Amygdala (tissue), 56 donors: ENCODE measurements around the gene SGPP1.
"Not testable (repeated sequence)": the region's sequence is repeated elsewhere in the genome, so short reads cannot be mapped to it uniquely, and the experiment has no call there.

Experiments
- DNase-seq, 56 donors: peaks; one replicate each; lab custom pipeline; 2025; lab: John Stamatoyannopoulos, UW

Gene SGPP1

DNA sequence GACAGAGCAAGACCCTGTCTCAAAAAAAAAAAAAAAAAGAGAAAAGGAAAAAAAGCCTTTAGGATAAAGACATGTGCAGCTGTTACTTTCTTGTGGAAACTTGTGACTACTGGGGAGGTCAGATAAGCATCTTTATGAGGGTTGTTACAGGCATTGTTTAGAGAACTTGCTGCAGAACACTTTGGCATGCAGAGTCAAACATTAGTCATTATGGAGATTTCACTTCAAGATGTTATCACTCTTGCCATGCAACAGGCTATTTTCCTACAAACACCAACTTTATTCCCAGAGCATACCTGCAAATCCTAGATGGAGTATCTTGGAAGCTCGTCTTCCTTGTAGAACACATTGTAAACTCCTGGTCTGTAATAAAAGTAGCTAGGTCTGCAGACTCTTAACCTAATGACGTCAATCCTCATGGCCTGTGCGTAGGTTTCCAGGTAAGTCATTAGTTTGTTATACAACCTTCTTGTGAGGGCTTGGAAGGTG lies 49.9 kb downstream of the SGPP1 start:
- no peak for DNase-seq

DNA sequence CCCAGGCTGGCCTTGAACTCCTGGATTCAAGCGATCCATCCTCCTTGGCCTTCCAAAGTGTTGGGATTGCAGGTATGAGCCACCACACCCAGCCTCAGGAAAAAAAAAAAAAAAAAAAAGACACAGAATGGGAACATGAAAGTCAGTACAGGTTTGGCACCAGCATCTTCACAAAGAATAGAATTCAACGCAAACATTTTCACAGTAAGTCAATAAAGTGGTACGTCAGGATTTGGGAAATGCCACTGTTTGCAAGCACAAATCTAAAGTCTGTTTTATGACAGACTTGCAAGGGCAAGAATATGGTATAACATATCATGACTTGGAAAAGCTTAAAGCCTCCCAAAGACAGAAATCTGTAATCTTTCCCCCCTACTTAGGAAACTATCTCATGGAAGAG lies 51.2 kb downstream of the SGPP1 start:
- no peak for DNase-seq

DNA sequence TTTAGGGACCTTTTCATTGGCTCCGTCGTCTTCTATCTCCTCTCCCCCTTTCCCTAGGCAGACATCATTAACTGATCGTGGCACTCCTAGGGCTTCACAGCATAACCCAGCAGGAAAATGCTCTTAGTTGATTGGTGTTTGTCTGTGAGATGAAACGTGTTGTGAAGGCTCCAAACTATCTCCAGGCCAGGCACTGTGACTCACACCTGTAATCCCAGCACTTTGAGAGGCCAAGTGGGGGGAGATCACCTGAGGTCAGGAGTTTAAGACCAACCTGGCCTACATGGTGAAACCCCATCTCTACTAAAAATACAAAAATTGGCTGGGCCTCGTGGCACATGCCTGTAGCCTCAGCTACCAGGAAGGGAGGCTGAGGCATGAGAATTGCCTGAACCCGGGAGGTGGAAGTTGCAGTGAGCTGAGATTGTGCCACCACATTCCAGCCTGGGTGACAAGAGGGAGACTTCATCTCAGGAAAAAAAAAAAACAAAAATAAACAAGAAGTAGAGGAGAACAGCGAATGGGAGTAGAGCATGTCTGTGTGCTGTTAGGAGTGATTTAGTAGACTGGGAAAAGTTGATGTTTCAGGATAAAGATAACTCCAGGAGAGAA lies 53.9 kb downstream of the SGPP1 start:
- no peak for DNase-seq

DNA sequence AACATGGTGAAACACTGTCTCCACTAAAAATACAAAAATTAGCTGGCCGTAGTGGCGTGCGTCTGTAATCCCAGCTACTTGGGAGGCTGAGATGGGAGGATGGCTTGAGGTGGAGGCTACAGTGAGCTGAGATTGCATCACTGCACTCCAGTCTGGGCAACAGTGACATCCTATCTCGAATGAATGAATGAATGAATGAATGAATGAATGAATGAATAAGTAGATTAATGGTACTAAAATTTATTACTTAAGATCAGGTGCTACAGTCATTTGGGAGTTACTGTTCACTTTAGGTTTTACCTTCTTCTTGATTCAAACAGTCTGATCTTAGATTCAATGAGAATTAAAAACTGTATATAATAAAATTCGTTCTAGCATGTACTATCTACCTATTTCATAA lies 54.6 kb downstream of the SGPP1 start:
- no peak for DNase-seq

DNA sequence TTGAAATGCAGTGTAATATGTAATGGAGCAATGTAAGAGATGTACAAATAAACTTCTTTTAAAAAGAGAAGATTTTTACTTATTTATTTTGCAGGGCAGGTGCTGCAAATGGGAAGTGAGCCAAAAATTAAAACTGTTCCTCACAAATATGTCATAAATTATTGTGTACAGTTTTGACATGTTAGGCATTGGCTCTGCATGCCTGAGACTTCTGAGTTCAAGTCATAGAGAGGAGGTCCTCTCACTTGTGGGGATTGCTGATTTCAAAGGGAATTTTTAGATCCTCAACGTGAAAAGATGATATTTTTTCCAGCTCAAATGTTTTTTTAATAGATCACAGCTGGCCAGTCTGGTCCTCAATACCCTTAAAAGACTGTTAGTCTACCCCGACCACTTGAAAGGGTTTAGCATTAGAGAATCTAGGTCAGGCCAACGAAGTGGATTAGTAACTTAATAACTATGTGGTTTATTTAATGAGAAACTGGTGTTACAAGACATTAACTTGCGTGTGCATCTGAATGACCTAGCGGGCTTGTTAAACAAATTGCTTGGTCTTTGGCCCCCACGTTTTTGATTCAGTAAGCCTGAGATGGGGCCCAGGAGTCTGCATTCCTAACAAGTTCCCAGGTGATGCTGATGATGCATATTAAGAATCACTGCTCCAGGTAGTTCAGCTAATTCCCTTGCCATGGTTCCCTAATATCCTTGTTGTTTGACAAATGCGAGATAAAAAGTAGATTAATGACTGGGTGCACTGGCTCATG lies 55.3 kb downstream of the SGPP1 start:
- DNase-seq: no peak

DNA sequence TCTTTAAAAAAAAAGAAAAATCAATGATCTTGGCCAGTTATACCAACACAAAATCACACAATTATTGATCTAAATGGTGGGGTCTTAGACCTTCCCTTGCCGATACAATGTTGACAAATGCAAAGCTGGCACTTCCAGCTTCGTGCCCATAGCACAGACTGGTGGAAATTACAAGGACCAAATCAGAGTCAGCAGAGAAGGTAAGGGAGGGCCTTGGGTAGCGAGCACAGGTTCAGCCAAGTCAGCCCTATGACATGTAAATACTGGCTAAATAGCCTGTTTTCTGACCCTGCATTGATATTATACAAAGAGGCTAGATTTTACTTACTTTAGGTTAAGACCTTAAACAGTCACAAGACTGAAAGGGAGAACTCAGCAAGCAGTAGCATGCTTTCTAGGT lies 55.9 kb downstream of the SGPP1 start:
- no peak for DNase-seq

DNA sequence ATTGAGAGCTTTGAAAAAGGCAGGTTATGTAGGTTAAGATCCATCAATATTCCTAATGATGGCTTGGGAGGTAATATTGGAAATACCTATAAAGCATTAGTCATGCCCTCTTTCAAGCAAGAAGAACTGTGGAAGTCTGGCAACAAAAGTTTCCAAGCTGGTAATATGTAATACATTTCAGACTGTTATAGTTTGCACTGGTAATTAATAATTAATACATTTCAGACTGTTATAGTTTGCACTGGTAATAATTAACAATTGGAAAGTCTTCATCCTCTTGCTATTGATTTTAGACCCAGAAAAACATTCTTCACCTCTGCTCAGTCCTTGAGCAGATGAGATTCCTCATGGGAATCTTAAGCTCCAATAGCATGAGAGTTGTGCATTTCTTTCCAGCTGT lies 57.2 kb downstream of the SGPP1 start:
- DNase-seq: no peak

DNA sequence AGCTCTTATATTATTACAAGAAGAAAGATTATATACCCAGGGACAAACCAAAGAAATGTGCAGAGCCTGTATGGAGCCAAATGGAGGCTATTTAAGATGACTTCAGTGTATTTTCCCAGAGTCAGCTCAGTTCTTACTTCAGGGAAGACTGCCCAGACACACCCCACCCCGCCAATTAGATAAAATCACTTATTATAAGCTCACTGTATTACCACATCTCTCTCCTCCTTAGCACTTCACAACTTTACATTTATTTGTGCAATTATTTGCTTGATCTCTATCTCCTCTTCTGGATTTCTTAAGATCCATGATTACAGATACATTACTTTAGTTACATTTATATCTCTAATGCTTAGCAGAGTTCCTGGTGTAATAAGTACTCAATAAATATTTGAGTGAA lies 61.5 kb downstream of the SGPP1 start:
- no peak for DNase-seq

DNA sequence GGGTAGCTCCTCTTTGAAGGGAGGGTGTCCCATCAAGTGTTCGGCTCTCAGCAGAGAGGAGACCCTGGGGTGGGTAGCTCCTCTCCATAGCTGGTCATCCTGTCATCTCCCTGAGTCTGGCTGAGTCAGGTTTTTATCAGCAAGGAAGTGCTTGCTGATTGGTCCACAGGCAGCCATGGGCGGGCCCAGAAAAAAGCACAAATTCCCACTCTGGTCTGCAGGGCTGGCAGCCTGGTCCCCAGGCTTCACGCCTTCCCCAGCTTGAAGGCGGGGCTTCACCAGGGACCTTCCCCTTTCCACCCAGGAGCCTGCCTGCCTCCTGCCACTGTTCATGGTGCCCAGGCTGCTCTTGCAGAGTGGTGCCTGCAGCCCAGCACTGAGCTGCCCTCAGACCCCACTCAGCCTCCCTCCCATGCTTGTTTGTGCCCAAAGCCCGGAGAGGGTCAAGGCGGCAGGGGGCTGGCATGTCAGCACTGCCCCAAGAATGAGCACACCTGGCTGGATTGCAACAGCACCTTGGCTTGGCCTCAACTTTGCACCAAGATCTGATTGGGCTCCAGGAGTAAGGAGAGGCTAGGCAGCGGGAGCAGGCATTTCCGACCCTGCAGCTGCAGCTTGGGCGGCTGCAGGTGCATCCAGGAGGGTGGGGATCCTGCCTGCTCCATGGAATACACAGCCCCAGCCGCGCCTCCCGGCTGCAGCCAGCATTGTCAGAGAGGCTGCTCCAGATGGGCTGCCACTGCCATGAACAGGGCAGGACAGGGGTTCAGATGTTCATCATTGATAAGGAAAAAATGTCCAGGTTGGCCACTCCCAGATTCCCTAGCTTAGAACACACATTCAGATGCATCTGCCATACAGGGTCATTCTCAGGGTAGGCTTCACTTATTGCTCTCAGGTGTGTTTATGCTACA lies 64.2 kb downstream of the SGPP1 start:
- no peak for DNase-seq

DNA sequence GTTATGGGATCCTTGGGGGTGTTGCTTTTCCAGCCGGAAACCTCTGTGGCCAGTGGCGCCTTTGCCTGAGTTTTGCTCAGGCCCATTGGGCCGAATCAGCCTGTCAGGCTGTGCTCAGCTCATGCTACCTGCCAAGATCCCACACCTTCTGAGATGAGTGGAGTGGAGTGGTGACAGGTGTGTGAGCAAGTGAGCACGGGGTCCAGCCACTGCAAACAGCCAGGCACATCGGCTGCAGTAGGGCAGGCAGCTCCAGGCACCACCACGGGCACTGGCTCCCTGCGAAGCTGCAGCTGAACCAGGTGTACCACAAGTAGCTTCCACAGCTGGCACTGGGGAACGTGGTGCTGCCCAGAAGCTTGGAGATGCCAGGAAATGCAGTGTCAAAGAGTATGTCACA lies 65.1 kb downstream of the SGPP1 start:
- DNase-seq: no peak

DNA sequence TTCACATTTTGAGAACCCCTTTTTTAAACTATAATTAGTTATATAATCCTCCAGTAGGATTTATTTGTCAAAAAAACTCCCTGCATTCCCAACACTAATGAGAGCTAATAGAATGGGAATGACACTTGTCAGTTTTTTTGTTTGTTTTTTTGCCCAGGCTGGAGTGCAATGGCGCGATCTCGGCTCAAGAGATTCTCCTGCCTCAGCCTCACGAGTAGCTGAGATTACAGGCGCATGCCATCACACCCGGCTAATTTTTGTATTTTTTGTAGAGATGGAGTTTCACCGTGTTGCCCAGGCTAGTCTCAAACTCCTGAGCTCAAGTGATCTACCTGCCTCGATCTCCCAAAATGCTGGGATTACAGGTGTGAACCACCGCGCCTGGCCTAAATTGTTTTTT lies 66.0 kb downstream of the SGPP1 start:
- not testable (repeated sequence) for DNase-seq

DNA sequence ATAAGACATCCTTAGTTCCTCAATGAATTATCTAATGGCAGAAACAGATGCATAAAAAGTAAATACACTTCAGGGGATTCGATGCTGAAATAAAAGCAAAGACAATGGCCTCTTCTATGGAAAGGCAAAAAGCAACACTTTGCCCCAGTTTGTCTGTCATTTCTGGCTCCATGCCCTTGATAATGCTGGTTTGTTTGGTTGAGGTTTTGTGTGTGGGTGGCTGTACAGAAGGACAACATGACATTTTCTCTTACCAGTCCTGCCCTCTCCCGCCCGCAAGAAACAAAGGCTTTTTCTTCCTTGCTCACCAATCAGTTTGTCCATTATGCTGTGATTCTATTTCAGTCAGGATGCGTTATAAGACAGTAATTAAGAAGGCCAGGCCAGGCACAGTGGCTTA lies 68.1 kb downstream of the SGPP1 start:
- DNase-seq: peak in 41 of 56 donors; percentile 1 to 77 (median 43)

DNA sequence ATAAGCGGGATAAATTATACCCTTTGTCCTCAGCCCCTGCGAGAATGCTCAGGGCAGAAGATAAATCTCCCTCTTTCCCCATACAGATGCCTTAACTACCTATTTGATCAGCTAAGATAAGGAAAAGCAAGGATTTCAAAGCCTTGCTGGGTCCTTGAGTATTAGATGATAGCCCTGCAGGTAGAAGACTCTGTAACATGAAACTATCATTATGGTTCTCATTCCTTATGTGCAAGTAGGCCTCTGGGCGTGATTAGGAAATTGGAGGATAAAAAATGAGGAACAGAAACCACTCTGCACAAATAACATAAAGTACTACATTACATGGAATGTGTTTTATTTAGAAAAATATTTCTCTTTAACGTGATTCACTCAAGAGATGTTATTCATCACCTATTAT lies 71.7 kb downstream of the SGPP1 start:
- DNase-seq: no peak

DNA sequence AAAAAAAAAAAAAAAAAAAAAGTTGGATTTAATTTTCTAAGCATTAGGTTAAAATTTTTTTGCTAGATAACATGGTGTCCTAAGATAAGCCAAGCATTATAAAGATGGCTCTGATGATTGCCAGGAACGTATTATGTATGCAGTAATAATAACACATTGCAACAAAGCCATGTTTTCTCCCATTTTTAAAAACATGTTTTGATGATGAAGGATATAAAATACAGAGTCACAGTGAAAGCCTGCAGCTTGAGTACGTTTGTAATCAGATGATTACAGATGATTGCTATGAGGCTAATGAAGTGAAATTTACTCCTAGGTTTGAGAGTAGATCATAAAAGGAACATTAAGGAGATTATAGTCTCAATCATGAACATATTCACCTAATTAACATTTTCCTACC lies 72.9 kb downstream of the SGPP1 start:
- no peak for DNase-seq

DNA sequence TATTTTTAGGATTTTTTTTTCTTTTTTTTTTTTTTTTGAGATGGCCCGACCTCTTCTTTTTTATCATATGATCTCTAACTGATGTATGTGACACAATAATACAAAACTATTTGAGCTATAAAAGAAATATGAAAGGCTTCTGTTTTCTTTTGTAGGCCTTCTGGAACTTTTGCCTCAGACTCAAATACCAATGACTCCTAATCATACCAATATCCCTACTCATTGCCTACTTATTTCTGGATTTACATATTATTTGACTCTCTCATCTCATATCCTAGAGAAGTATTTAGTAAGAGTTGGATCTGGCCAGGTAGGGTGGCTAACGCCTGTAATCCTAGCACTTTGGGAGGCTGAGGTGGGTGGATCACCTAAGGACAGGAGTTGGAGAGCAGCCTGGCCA lies 73.5 kb downstream of the SGPP1 start:
- DNase-seq: no peak

DNA sequence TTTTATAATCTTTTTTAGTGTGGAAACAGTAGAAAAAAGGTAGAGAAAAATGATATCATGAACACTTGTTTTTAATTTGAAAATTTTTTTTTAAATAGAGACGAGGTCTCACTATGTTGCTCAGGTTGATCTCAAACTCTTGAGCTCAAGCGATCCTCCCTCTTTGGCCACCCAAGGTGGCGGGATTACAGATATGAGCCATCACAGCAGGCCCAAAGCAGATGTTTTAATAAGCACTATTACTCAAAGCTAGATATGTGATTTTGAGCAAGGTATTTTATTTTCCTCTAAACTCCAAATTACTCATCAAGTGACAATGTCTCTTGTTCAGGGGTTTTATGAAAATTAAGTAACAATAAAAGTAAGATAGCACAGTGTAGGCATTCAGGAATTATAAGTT lies 75.5 kb downstream of the SGPP1 start:
- no peak for DNase-seq

DNA sequence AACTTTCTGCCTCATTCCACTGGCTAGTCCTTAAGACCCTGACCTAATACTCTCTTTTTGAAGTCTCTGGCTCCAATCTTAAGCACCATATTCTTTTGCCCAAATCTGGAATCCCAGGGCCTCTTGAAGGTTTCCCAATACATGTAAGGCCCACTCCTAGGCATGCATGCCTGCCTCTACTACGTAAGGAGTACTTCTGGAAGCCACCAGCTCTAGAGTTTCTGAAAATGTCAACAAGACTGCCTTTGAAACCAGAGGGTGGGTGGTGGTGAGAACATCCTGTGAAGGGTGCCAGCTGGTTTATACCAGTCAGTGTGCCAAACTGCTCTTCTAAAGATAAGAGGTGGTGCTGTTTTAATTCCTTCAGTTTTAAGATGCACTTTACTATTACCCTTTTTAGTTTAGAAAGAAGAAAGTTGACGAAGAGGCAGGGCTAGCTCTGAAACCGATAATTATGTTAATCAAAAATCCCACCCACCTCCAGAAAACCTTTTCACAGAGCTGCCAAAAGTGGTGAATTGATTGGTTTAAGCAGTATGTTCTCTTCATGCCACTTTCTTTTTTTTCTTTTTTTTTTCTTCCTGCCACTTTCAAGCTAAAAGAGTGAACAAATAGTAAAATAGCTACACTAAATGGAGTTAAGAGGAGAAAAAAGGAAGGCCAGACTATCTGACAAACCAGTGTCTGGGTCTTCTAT lies 77.5 kb downstream of the SGPP1 start:
- DNase-seq: peak in 19 of 56 donors; percentile 4 to 73 (median 15)

DNA sequence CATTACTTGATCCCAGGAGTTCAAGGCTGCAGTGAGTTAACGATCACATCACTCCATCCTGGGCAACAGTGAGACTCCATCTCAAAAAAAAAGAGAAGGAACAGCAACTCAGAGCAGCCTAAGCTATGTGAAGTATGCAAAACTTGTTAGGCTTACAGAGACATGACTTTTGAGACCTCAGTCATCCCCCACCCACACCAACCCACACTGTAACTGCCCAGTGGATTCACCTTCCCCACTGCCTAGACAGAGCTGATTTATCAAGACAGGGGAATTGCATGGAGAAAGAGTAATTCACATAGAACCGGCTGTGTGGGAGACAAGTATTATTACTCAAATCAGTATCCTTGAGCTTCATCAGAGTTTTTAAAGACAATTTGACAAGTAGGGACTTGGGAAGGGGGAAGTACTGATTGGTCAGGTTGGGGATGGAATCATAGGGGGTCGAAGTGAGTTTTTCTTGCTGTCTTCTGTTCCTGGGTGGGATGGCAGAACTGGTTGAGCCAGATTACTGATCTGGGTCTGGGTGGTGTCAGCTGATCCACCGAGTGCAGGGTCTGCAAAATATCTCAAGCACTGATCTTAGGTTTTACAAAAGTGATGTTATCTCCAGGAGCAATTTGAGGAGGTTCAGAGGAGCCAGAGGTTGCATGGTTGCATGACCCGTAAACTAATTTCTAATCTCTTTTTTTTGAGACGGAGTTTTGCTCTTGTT lies 80.0 kb downstream of the SGPP1 start:
- no peak for DNase-seq

DNA sequence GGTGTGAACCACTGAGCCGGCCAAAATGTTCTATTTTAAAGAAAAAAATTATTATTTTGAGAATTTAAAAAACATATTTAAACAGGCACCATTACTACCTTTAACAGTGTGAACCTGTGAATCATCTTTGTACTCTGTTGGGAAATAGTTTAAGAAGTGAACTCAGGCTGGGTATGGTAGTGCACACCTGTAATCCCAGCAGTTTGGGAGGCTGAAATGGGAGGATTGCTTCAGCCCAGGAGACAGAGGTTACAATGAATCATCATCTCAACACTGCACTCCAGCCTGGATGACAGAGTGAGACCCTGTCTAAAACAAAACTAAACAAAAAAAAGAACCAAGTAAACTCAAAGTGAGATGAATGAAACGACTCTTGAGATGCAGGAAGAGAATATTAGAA lies 83.1 kb downstream of the SGPP1 start:
- no peak for DNase-seq
